ENCODE measurements around the gene CD19.

The CD19 gene

GRCh38 chr16:28985211-28986041, 53.7 kb downstream of the CD19 start:
- Mint-ChIP-seq H3K4me3 (peak overlapping the region; percentile 99), H3K27me3 (ENCODE audit: low read depth) (no peaks in the 10 kb centered on the region), H3K36me3 (ENCODE audit: low read depth) (peaks cover 85% of the 10 kb centered on the region), H3K9me3 (peaks cover 9% of the 10 kb centered on the region), H3K27ac (peak overlapping the region; percentile 95), H3K4me1 (ENCODE audit: low read depth) (peaks cover 40% of the 10 kb centered on the region)
- no peak for DNase-seq (ENCODE audit: low spot score)

DNA sequence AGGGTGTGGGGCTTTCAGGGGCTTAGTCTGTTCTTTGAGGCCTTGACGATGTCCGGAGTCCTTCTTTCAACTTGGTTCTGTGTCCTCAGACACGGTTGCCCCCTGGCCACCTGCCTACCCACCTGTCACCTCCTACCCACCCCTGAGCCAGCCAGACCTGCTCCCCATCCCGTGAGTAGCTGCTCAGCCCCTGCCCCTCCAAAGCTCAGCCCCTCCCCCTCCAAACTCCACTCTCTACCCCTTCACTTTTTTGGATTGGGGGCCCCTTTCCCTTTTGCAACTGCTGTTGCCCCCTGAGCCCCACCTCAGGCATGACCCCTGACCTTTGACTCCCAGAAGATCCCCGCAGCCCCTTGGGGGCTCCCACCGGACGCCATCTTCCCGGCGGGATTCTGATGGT, 54.3 kb downstream of the CD19 start:
- Mint-ChIP-seq H3K36me3 (ENCODE audit: low read depth) (peaks cover 88% of the 10 kb centered on the region), H3K27me3 (ENCODE audit: low read depth) (no peaks in the 10 kb centered on the region), H3K27ac (peak overlapping the region; percentile 95), H3K4me1 (ENCODE audit: low read depth) (peaks cover 46% of the 10 kb centered on the region), H3K9me3 (peaks cover 9% of the 10 kb centered on the region), H3K4me3 (peak overlapping the region; percentile 99)
- no peak for DNase-seq (ENCODE audit: low spot score)

DNA sequence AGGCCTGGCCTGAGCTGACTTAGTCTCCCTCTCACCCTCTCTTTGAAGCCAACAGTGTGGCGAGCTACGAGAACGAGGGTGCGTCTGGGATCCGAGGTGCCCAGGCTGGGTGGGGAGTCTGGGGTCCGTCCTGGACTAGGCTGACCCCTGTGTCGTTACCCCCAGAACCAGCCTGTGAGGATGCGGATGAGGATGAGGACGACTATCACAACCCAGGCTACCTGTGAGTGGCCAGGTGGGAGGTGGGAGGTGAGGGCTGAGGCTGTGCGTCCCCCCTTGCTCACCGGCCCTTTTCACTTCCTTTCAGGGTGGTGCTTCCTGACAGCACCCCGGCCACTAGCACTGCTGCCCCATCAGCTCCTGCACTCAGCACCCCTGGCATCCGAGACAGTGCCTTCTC, 54.7 kb downstream of the CD19 start:
- no peak for DNase-seq (ENCODE audit: low spot score)
- peaks cover 9% of the 10 kb centered on the region for H3K9me3 Mint-ChIP-seq
- peak overlapping the region; percentile 95 for H3K27ac Mint-ChIP-seq
- H3K4me3 Mint-ChIP-seq = peak overlapping the region; percentile 99
- H3K27me3 Mint-ChIP-seq (ENCODE audit: low read depth) = no peaks in the 10 kb centered on the region
- H3K4me1 Mint-ChIP-seq (ENCODE audit: low read depth) = peaks cover 46% of the 10 kb centered on the region
- peaks cover 85% of the 10 kb centered on the region for H3K36me3 Mint-ChIP-seq (ENCODE audit: low read depth)

- H3K27ac Mint-ChIP-seq = peak overlapping the region; percentile 97
- H3K4me3 Mint-ChIP-seq = peak overlapping the region; percentile 99
- peaks cover 46% of the 10 kb centered on the region for H3K4me1 Mint-ChIP-seq (ENCODE audit: low read depth)
- DNase-seq (ENCODE audit: low spot score) = no peak
- H3K36me3 Mint-ChIP-seq (ENCODE audit: low read depth) = peaks cover 83% of the 10 kb centered on the region
- H3K27me3 Mint-ChIP-seq (ENCODE audit: low read depth) = no peaks in the 10 kb centered on the region
- peaks cover 4% of the 10 kb centered on the region for H3K9me3 Mint-ChIP-seq
These were observed 55.5 kb downstream of the CD19 start for GRCh38 chr16:28987170-28987853.

All from T-helper 2 cell treated with Interferon-gamma antibody and Interleukin-4, amounts not matched to agents 5 μg/mL and 100 μg/mL, for 36 hours (primary cell).